Measurements from ENCODE around the gene CSF3R.

Gene CSF3R

GRCh38 chr1:36482724-36483388 lies at the start of gene CSF3R:
Gene CSF3R, minus strand, starts transcription at chr1:36482913. Its CDS starts 3,417 bp downstream, at chr1:36479496.
- DNase-seq: peak; percentile 64 to 72 (median 68)

GRCh38 chr1:36531833-36532232 lies 49.1 kb upstream of the CSF3R start:
- no peak for DNase-seq

- no peak for DNase-seq
Measured at GRCh38 chr1:36530791-36531190, 48.1 kb upstream of the CSF3R start.

DNA sequence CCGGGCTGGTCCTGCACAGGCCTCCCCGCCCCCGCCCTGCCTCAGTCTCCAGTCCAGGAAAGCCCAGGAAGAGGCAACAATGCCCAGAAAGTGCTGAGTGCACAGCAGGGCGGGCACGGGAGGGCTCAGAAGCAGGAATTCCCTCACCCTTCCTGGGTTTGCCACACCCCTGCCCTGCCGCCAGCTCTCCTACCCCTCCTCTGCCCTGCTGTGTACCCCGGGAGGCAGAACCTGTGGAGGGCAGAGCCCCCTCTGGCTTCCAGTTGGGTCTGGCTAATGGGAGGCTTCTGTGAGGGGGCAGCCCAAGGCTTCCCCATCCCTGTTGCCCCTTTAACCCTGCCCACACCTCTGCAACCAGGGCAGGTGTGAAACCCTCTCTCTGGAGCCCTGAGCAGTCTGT lies 47.5 kb upstream of the CSF3R start:
- DNase-seq: no peak

GRCh38 chr1:36529769-36530260 lies 47.1 kb upstream of the CSF3R start:
- no peak for DNase-seq

- peak in 1 of 3 donors; percentile 9 for DNase-seq
Measured at GRCh38 chr1:36528361-36529349, 45.9 kb upstream of the CSF3R start.

- no peak for DNase-seq
Measured at GRCh38 chr1:36525166-36525565, 42.5 kb upstream of the CSF3R start.

- DNase-seq: no peak
Measured at GRCh38 chr1:36524359-36525062, 41.8 kb upstream of the CSF3R start.

DNA sequence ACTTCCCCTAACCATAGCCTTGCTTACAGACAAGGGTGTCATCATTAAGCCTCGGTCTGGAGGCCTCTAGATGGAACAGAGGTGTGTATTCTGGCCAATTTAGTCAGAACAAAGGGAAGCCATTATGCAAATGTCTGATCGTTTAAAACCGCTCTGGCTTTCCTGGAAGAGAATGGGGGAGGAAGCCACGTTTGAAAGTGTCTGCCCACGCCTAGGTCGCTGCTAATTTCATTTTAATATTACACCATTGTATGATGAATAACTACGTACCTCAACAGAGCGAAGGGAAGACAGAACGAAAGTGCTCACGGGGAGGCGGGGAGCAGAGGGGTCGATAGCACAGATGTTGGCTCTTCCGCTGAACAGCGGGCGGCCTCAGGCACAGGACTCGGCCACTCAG lies 41.1 kb upstream of the CSF3R start:
- no peak for DNase-seq

DNA sequence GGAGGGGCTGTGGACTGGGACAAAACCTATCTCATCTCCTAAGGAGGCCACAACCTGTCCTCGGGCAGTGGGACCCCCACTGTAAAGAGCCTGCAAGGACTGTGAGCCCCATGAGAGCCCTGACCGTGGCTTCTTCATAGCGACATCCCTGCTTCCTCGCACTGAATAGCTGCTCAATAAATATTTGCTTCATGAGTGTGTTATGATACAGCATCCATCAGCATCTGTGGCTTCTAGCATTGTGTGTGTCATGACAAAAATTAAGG lies 40.5 kb upstream of the CSF3R start:
- DNase-seq: no peak

GRCh38 chr1:36522461-36523229 lies 39.9 kb upstream of the CSF3R start:
- no peak for DNase-seq

DNA sequence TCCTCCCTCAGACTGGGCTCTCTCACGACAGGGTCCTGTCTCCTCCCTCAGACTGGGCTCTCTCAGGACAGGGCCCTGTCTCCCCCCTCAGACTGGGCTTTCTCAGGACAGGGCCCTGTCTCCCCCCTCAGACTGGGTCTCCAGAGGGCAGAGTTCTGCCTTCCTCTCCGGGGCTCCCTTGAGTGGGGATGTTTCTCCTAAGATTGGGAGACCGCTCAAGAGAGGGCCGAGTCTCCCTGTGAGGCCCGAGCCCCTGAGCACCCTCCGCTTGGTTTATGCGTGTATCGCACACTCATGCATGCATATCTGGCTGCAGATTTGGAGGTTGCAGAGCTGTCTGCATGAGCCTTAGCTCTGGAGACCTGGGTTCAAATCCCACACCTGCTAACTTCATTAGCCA lies 39.3 kb upstream of the CSF3R start:
- DNase-seq: no peak

GRCh38 chr1:36520771-36521420 lies 38.2 kb upstream of the CSF3R start:
- no peak for DNase-seq

- DNase-seq: no peak
Measured at GRCh38 chr1:36520056-36520455, 37.3 kb upstream of the CSF3R start.

GRCh38 chr1:36517011-36517771 lies 34.5 kb upstream of the CSF3R start:
- DNase-seq: peak; percentile 34 to 67 (median 53)

DNA sequence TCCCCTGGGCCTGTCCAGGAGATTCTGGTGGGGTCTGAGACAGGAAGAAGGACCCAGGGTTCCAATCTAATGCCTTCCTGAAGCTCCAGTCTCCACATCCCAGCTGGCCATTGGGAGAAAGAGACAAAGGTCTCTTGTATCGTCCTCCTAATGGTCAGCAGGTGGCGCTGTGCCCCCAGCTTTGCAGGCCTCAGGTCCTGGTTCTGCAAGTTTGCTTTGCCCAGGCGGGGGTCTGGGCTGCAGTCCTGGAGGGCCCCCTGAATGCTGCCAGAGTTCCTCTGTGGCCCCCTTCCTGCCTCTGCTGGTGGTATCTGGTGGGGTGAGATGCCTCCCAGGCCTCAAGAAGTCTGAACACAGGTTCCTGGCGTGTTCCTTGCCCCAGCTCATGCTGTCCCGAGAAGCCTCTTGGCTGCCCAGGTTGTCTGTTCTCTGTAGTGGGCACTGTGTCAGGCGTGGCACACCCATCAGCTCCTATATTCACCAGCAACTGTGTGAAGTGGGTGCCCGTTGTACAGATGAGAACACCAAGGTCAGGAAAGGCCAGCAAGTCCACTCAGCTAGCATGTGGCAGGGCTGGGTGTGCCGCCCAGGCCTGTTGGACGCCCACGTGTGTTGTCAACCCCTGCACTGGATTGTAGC lies 33.8 kb upstream of the CSF3R start:
- peak; percentile 66 to 83 (median 75) for DNase-seq

DNA sequence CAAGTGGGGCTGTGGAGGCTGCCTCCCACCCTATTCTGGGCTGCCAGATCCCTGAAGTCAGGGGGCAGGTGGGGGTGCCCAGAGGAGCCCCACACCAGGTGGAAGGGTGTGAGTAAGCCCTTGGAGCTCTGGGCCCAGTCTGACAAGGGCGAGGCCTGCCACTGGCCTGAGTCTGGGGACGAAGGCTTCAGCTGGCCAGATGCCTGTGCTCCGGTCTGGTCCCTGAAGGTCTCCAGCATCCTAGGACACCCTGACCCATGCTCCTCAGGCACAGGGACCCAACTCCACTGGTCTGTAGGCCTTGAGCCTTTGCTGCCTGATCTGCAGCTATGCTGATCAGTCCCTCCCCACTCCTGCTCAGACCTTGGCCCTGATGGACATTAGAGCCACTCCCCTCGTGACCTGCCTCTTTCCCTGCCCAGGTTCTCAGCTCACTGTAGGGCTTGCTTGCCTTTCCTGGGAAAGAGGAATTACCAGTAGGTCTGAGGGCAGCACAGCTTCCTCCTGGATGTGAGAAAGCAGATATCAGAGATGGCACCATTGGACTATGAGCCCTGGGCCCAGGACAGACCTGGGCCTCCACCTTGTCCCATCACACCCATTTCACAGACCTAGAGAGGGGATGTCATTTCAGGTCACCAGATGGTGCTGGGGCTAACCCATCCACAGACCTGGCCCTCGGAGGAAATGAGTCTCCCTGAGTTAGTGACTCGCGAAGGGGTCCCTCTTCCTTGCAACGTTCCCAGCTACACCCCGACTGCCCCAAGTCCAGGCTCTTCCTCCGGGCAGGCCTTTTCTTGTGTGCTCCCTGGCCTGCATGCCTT lies 32.8 kb upstream of the CSF3R start:
- DNase-seq: no peak

DNA sequence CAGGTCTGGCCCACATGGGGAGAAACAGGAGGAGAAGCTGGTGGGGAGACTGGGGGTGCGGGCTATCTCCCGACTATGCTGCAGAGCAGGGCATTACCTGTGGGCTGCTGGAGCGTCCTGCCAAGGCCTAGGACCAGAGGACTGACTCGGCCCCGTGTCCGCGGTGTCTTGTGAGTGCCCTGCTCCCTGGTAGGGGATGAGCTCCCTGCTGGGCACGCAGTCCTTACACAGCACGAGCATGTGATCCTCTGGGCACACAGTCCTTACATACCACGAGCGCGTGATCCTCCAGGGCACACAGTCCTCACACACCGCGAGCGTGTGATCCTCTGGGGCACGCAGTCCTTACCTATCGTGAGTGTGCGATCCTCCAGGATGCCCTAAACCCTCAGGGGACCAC lies 31.8 kb upstream of the CSF3R start:
- DNase-seq: no peak

GRCh38 chr1:36513676-36514473 lies 31.2 kb upstream of the CSF3R start:
- no peak for DNase-seq
